MCF 10A (cell line): ENCODE results near the gene TLR5. TPM values are rescaled to one million over a fixed set of nuclear protein-coding genes. Genes with fewer than 3 reads are reported as not detected.

ENCODE experiments used
- BruUV-seq: library from RNA; stranded (reverse); fragments of 400-500 nt; replicated peaks from 2 replicates; lab custom pipeline; 2021; lab: Mats Ljungman, UMichigan
- CTCF ChIA-PET: fragments of 300-600 bp; sonication (Branson Sonifier 250); formaldehyde crosslinking; extraction: SDS; loops from one replicate; lab custom pipeline; 2021; ENCODE audit warnings: antibody characterized with exemption, inconsistent platforms; lab: Yijun Ruan, JAX
- POLR2A ChIA-PET: fragments of 300-600, 350-650 bp; sonication (Branson Sonifier 250); formaldehyde crosslinking; extraction: SDS; loops from one replicate; lab custom pipeline; 2020; ENCODE audit warnings: antibody characterized with exemption, inconsistent platforms; lab: Yijun Ruan, JAX
- DNase-seq: peaks from one replicate; pipeline ENCODE4 v3.0.0-alpha.2; 2018; ENCODE audit not compliant: unreplicated experiment
- H3K27ac Mint-ChIP-seq: one replicate; pipeline ENCODE4 v1.8.0; 2022; ENCODE audit warnings: mild to moderate bottlenecking, low read depth, mixed read lengths; ENCODE audit not compliant: unreplicated experiment
- H3K27me3 Mint-ChIP-seq: one replicate; pipeline ENCODE4 v1.8.0; 2022; ENCODE audit warnings: mixed read lengths; ENCODE audit not compliant: insufficient read depth, unreplicated experiment
- H3K36me3 Mint-ChIP-seq: one replicate; pipeline ENCODE4 v1.8.0; 2022; ENCODE audit warnings: mild to moderate bottlenecking, moderate library complexity, mixed read lengths; ENCODE audit not compliant: insufficient read depth, unreplicated experiment
- H3K4me1 Mint-ChIP-seq: one replicate; pipeline ENCODE4 v1.8.0; 2022; ENCODE audit warnings: mixed read lengths; ENCODE audit not compliant: insufficient read depth, unreplicated experiment
- H3K4me3 Mint-ChIP-seq: one replicate; pipeline ENCODE4 v1.8.0; 2022; ENCODE audit warnings: mild to moderate bottlenecking, moderate library complexity, mixed read lengths; ENCODE audit not compliant: unreplicated experiment
- H3K9me3 Mint-ChIP-seq: one replicate; pipeline ENCODE4 v1.8.0; 2022; ENCODE audit warnings: mixed read lengths; ENCODE audit not compliant: unreplicated experiment
- intact Hi-C: fragments of 100-400 bp; cut with micrococcal nuclease; formaldehyde crosslinking; loops from 2 replicates; pipeline ENCODE4 v1.14.1; 2022
- total RNA-seq: library from RNA; stranded (reverse); gene quantifications from 2 replicates; pipeline ENCODE4 v1.2.3, GENCODE V29; 2022
- TF ChIP-seq, protein P1 (sequence below): fragments of 200-600 bp; IDR thresholded peaks from one replicate; pipeline ENCODE4 v1.8.0; 2022; ENCODE audit warnings: antibody characterized with exemption, mild to moderate bottlenecking; ENCODE audit not compliant: unreplicated experiment

TLR5 gene
- total RNA-seq, 1 experiment from 2014 or later, result 1.5 TPM

DNA sequence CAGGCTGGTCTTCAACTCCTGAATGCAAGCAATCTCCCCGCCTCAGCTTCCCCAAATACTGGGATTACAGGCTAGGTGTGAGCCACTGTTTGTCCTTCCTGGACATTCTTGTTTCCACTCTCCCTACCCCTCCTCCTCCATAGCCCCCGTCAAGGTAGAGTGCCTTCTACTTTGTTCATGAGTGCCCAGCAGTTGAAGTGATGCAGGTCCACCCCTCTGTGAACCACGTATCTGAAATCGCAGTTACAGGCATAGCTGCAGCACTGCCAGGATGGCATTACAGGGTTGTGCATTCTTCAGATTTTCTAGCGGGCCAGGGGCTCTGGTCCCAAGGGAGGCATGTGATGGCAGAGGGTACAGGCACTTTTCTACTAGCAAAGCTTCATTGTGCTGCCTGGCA lies 7.4 kb upstream of the TLR5 start:
- ChIA-PET POLR2A (interaction anchor here (0.6 to 1.2 kb wide), 3 partner anchors 27 to 621 kb away, joined by 3 to 4 read pairs (median 3); no protein-coding TSS in a partner anchor), CTCF (interaction anchor here (0.7 to 7.2 kb wide), 7 partner anchors 8 to 501 kb away, joined by 3 to 59 read pairs (median 8); no protein-coding TSS in a partner anchor)
- H3K4me1 Mint-ChIP-seq, result peaks cover 8% of the 10 kb centered on the region
- H3K27me3 Mint-ChIP-seq, result no peaks in the 10 kb centered on the region
- intact Hi-C loops, result no loop called here
- no peak overlapping the region for H3K27ac Mint-ChIP-seq
- TF ChIP-seq, protein P1, sequence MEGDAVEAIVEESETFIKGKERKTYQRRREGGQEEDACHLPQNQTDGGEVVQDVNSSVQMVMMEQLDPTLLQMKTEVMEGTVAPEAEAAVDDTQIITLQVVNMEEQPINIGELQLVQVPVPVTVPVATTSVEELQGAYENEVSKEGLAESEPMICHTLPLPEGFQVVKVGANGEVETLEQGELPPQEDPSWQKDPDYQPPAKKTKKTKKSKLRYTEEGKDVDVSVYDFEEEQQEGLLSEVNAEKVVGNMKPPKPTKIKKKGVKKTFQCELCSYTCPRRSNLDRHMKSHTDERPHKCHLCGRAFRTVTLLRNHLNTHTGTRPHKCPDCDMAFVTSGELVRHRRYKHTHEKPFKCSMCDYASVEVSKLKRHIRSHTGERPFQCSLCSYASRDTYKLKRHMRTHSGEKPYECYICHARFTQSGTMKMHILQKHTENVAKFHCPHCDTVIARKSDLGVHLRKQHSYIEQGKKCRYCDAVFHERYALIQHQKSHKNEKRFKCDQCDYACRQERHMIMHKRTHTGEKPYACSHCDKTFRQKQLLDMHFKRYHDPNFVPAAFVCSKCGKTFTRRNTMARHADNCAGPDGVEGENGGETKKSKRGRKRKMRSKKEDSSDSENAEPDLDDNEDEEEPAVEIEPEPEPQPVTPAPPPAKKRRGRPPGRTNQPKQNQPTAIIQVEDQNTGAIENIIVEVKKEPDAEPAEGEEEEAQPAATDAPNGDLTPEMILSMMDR, result no peak
- no TSS peak for BruUV-seq
- no peak overlapping the region for H3K4me3 Mint-ChIP-seq
- no peak for DNase-seq
- H3K9me3 Mint-ChIP-seq, result peaks cover 15% of the 10 kb centered on the region
- H3K36me3 Mint-ChIP-seq, result no peaks in the 10 kb centered on the region

GRCh38 chr1:223147873-223148272 lies 4.8 kb upstream of the TLR5 start:
- H3K9me3 Mint-ChIP-seq, result peaks cover 15% of the 10 kb centered on the region
- POLR2A ChIA-PET, result interaction anchor here (0.6 kb wide), 1 partner anchor 623 kb away, joined by 3 read pairs; no protein-coding TSS in a partner anchor
- CTCF ChIA-PET, result interaction anchor here (1.1 to 7.2 kb wide), 4 partner anchors 14 to 24 kb away, joined by 3 to 59 read pairs (median 5); no protein-coding TSS in a partner anchor
- no peaks in the 10 kb centered on the region for H3K27me3 Mint-ChIP-seq
- TF ChIP-seq, protein P1, result no peak
- intact Hi-C loops, result no loop called here
- no peak overlapping the region for H3K4me3 Mint-ChIP-seq
- no peaks in the 10 kb centered on the region for H3K36me3 Mint-ChIP-seq
- no TSS peak for BruUV-seq
- no peak for DNase-seq
- no peaks in the 10 kb centered on the region for H3K4me1 Mint-ChIP-seq
- no peak overlapping the region for H3K27ac Mint-ChIP-seq

DNA sequence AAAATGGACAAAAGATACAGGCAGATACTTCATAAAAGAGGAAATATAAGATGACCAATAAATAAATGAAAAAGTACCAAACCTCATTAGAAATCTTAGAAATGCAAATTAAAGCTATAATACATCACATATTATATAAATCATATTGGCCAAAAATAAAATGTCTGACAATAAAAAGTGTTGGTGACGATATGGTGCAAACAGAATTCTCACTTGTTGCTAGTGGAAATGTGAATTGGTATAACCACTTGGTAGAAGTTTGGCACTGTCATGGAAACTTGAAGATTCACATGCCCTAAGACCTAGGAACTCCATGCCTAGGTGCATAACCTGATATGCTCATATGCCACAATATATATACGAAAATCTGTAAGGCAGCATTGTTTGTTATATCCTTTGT lies 4.4 kb upstream of the TLR5 start:
- TF ChIP-seq, protein P1, result no peak
- H3K27ac Mint-ChIP-seq, result no peak overlapping the region
- H3K9me3 Mint-ChIP-seq, result peaks cover 15% of the 10 kb centered on the region
- ChIA-PET CTCF (interaction anchor here (0.5 to 7.2 kb wide), 5 partner anchors 14 to 78 kb away, joined by 3 to 59 read pairs (median 4); no protein-coding TSS in a partner anchor), POLR2A (interaction anchor here (0.6 kb wide), 2 partner anchors 79 to 99 kb away, joined by 3 to 4 read pairs; no protein-coding TSS in a partner anchor)
- intact Hi-C loops, result no loop called here
- H3K4me1 Mint-ChIP-seq, result no peaks in the 10 kb centered on the region
- no peak for DNase-seq
- no peaks in the 10 kb centered on the region for H3K36me3 Mint-ChIP-seq
- no peak overlapping the region for H3K4me3 Mint-ChIP-seq
- no peaks in the 10 kb centered on the region for H3K27me3 Mint-ChIP-seq
- no TSS peak for BruUV-seq

DNA sequence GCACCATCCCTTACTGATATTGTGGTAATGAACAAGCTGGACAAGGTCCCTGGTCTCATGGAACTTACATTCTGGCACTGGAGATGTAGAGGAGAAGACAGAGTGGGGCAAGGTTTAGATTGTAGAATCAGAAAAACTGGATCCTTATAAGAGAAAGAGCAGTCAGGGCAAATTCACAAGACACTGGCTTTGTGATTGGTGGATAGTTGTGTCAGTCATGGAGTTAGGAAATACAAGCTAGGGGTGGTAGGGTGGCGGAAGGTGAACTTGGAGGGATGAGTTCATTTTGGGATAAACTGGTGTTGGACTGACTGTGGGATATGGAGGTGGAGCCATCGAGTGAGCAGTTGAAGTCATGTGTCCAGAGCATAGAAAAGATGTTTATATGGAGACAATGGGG lies 3.7 kb upstream of the TLR5 start:
- TF ChIP-seq, protein P1, result no peak
- DNase-seq, result no peak
- BruUV-seq, result no TSS peak
- Mint-ChIP-seq H3K27ac (no peak overlapping the region), H3K4me3 (no peak overlapping the region), H3K27me3 (no peaks in the 10 kb centered on the region), H3K4me1 (no peaks in the 10 kb centered on the region), H3K9me3 (peaks cover 15% of the 10 kb centered on the region), H3K36me3 (no peaks in the 10 kb centered on the region)
- CTCF ChIA-PET, result interaction anchor here (0.5 to 7.2 kb wide), 5 partner anchors 13 to 79 kb away, joined by 3 to 59 read pairs (median 4); no protein-coding TSS in a partner anchor
- POLR2A ChIA-PET, result interaction anchor here (0.6 kb wide), 2 partner anchors 79 to 100 kb away, joined by 3 to 4 read pairs; no protein-coding TSS in a partner anchor
- intact Hi-C loops, result no loop called here
